ENCODE measurements around the gene CORO7.
"Not testable (repeated sequence)": the region's sequence is repeated elsewhere in the genome, so short reads cannot be mapped to it uniquely, and the experiment has no call there.

Gene CORO7

DNA sequence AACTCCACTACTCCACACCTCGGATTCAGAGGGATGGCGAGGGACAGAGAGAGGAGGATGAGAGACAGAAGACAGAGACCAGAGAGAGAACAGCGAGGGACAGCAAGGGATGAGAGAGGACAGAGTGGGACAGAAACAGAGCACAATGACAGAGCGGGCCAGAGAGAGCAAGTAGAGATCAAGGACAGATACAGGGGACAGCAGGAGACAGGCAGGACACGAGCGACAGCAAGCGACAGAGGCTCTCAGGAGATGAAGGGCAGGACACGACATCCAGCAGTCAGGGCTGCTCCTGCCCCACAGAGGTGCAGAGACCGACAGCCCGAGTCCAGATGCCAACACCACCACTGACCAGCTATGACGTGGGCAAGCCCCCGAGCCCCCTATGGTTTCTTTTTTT lies 14.9 kb downstream of the CORO7 start:
- no peak for DNase-seq (ENCODE audit: low read depth)

DNA sequence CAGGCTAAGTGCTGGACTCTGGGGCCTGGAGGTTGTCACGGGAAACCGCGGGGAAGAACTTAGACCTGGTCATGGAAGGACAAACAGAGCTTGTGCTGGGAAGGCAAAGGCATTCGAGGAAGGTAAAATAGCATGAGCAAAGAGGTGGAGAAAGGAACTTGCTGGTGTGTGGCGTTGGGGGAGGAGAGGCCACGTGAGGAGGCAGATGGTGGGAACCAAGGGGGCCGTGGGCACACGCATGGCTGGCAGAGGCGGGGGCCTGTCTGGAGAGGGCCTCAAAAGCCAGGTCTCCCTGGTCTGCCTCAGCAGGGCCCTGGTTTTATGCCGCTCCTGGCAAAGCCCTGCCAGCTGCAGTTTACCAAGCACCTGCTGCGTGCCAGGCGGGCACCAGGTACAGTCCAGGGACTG lies 15.3 kb downstream of the CORO7 start:
- DNase-seq (ENCODE audit: low read depth): no peak

DNA sequence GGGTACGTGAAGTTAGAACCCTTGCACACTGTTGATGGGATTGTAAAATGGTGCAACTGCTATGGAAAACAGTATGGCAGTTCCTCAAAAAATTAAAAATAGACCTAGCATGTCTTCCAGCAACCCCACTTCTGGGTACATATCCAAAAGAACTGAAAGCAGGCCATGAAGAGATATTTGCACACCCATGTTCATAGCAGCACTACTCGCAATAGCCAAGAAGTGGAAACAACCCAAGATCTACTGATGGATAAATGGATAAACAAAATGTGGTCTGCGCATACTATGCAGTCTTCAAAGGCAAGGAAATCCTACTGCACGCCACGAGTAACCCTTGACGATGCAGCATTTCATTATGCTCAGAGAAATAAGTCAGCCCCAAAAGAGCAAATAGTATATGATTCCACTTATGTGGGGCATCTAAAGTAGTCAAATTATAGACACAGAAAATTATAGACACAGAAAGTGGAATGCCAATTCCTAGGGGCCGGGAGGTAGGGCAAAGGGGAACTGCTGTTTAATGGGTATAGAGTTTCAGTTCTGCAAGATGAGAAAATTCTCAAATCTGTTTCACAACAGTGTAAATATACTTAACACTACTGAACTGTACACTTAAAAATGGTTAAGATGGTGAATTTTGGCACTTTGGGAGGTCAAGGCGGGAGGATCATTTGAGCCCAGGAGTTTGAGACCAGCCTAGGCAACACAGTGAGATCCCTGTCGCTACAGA lies 17.2 kb downstream of the CORO7 start:
- DNase-seq (ENCODE audit: low read depth): no peak

DNA sequence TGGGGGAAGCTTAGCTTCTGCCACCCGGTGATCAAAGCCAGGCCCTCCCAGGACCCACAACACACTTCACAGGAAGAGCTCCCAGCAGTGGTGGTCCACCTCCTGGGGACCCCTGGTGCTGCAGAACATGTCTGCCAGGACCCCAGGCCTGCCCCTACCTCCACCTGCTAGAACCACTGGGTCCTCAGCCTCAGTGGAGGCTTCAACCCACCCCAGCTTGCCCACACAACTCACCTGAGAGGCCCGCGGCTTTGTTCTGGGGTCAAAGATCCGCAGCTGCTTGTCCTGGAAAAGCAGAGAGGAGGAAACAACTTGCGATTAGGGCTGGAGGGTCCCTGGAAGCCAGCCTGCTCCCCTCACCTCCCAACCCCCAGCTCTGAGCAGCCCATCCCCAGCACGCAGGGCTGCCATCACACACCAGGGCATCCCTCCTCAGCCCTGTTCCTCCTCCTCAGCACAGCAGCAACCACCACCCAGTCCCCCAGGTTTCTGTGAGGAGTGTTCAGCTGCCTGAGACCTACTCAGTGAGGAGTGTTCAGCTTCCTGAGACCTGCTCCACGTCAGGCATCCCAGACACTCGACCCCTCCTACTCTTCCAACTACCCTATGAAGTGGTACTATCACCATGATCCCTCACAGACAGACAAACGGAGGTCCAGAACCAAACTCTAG lies 21.2 kb downstream of the CORO7 start:
- no peak for DNase-seq (ENCODE audit: low read depth)

DNA sequence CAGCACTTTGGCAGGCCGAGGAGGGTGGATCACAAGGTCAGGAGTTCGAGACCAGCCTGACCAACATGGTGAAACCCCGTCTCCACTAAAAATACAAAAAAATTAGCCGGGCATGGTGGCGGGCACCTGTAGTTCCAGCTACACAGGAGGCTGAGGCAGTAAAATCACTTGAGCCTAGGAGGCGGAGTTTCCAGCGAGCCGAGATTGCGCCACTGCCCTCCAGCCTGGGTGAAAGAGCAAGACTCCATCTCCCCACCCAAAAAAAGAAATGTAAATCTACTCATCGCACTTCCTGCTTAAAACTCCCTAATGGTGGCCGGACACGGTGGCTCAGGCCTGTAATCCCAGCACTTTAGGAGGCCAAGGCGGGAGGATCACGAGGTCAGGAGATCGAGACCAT lies 22.5 kb downstream of the CORO7 start:
- DNase-seq (ENCODE audit: low read depth): not testable (repeated sequence)

DNA sequence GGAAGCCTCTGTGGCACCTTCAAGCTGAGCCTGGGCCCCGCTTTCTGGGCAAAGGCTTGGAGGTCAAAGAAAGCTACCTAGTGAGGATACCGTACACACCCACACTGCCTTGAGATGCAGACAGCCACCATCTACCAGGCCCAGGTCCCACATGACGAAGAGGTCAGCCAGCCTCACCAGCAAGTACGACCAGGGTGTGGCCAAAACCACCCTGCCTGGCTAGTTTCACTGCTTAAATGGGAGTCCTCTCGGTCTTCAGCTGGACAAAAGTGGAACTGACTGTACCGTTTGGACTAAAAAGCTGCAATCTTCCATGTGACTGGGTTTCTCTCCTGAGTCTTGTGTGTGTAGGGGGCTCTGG lies 23.2 kb downstream of the CORO7 start:
- DNase-seq (ENCODE audit: low read depth): no peak

DNA sequence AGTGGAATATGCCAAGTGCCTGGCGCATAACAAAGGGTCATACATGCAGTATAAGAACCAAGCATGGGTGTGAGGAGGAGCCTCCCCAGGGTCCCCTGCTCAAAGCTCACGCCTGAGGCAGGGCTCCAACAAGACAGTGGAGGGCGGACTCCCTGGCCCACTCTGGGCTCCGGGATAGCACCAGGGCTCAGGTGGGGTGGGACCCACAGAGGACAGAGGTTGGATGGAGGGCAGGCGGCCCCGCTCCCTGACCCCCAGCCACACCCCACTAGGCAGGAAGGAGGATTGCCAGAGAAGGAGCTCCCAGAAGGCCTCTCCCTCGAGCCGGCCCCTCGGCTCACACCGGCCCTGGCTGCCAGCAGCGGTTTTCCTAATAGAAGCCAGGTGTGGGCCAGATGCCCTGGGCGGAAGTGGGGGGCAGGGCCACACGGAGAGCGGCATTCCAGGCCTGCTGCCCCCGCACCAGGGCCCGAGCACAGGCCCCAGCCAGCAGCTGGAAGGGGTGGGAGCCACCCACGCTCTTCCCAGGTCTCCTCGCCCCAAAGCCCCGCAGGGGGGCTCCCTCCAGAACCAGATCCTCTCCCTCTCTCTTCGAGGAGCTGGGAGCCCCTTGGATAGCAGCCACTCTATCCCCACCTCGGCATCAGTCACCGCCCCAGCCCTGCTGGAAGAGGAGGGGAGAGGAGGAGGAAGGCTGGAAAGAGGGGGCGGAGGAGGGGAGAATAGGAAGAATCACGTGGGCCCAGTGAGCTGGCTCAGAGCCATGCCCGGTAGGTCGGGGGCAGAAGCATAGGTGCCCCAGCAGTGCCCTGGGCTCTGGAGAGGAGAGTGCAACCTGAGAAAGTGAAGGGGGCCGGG lies 23.8 kb downstream of the CORO7 start:
- no peak for DNase-seq (ENCODE audit: low read depth)

DNA sequence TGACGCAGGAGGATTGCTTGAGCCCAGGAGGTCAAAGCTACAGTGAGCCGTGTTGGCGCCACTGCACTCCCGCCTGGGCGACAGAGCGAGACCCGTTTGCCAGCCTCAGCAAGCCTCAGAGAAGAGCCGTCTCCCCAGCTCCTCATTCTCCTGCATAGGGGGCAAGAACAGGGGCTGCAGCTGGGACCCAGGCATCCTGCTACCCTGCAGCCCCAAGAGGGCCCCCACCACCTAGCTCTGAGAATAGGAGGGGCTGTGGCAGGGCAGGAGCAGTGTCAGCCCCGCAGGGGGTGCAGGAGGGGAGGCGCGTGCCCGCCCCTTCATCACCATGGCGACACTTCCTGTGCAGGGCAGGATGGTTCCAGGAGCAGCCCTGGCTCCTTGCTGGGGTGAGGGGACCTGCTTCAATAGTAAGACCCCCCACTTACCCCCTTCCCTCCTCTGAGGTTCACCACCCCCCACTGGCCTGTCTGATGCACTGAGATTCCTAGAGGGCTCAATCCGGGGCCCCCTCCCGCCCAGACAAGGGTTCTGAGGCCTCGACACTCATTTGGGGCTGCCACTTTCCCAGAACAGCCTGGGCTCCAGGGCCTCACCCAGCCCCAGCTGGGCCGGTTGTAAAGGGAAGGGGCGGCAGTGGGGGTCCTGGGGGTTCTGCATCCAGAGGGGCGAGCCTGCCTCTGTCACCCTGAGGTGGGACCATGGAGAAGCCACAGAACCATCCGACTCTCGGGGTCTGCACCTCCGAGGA lies 24.6 kb downstream of the CORO7 start:
- DNase-seq (ENCODE audit: low read depth): no peak

DNA sequence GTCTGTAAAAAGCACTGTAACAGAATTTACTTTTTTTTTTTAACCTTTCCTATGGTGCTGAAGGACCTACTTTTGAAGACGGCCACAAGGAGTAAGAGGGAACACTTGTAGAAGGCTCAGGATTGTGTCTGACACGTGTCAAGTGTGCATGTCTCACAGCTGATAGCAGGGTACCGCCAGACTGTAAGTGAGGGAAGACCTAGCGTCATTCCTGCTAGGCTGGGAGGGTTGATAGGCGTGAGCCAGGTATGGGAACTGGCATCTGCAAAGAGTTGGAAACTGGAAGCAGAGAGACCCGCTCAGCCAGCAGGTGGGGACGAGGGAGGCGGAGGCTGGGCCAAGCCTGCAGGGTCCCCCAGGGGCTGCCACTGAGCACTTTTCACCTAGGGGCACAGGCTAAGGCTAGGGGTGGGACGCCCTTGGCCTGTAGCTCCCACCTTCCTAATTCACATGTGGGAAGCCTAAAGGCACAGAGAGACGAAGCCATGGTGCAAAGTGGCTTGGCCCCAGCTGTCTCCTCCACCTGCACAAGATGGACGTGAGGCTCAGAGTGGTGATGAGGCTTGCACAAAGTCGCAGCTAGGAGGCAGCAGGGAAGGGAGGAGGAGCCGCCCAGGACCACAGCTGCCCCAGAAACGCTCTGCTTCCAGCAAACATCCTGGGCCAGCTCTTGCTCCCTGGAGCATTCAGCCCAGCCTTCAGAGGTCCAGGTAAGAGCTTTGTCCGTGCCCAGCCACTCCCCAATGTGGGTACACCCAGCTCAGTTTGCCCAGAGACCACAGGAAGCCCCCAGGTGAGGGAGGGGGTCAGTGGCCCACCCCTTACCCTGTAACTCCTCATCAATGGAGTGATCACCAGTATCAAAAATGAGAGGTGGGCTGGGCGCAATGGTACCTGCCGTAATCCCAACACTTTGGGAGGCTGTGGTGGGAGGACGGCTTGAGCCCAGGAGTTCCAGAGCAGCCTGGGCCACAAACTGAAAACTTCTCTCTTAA lies 25.8 kb downstream of the CORO7 start:
- no peak for DNase-seq (ENCODE audit: low read depth)

DNA sequence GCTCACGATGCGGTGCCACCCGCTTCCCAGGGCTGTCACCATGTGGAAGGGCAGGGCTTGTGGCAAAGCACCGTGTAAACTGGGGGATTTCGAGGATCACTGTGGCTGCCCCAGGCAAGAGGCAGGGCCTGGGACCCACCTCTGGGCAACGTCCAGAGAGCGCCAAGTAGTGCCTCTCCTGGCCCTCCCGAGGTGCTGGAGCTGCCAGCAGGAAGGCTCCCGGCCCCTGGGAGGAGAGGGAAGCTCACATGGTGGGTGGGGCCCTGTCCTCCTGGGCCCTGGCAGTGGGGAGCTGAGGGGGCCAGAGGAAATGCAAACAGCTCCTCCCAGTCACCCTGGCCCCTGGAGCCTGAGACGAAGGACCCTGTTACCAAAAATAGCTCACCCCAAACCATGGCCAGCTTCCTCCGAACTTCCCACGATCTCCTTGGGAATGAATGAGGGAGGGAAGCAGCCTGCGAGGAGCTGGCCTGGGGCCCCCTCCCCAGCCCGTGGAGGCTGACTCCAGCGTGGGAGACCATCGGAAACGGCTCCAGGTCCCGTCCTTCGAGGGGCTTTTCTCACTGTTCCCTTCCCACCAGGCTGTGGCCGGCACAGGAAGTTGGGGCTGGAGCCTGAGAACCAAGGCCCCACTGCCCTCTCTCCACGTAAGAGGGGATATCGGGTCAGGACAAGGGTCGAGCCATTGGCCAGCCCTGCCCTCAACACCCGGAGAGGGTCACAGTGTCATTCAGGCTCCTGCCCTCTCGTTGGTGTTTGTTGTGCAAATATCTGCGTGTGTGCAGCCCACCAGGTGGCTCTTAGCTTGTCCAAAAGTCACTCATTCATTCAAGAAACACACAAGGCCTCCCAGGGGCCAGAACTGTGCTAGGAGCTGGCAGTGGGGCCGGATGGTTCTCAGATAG lies 27.1 kb downstream of the CORO7 start:
- no peak for DNase-seq (ENCODE audit: low read depth)

DNA sequence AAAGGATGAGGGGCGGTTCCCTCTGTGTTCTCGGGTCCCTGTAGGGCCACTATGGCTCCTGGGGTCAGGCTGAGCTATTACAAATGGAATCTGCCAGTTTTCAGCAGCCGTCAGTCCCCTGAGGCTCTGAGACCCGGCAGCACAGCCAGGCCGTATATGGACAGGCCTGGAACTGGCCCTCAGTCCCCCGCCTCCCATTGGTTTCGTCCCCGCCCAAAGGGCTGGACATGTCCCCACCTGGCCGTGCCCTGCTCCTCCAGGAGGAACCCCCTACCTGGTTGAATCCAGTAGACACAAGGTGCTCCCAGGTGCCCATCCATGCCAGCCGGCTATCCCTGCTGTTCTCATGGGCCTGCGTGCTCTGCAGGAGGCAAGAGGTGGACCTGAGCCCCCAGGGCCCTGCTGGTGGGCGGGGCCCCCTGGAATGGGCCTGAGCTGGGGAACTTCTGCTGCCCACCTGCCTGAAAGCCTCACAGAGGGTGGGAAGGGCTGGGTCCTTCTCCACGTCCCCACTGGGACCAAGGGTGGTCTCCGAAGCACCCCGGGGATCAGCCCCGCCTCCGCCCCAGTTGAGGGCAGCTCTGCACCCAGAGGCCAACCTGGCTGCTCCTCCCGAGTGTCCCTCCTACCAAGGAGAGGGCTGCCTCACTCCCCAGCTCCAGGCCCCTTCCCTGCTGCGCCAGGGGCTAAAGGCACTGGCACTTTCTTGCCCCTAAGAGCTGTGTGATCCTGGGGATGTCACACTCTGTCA lies 27.9 kb downstream of the CORO7 start:
- no peak for DNase-seq (ENCODE audit: low read depth)

DNA sequence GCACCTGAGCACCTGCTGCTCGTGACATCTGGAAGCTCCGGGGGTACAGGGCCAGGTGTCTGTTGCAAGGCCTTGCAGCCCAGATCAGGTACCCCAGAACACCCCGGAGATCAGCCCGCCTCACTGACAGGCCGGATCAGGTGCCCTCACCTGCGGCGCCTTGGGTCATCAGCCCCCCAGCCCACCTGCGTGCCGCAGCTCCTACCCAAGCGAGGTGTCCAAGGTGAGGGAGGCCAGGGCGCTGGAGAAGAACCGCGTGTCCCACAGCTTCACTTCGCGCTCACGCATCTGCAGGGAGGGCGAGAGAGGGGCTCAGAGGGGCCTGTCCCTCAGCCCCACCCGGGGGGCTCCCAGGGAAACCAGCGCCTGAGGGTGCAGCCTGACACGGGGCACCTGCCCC lies 28.6 kb downstream of the CORO7 start:
- no peak for DNase-seq (ENCODE audit: low read depth)

DNA sequence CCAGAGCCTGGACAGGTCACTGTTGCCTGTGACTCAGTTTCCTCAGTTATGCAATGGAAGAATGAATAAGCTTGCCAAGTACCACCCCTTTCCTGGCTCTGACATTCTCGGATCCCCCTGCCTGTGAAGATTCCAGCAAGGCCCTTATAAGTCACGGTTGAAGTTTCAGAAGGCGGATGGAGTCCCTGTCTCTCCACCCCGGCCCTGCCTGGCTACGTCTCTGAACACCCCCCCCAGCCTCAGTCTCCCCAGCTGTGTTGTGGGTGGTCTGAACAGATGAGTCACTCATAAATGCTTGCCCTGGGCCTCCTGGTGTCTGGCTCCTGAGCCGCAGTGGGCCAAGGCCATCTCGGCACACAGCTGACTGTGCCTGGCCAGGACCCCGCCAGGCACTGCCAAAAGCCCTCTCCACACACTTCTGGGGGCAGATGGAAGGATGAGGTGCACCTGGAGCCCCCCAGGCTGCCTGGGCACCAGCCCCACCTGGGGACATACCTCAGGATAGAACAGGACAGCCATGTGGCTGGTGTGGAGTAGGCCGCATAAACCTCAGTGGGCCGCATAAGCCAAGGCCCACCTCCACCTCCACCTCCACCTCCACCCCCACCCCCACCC lies 29.3 kb downstream of the CORO7 start:
- DNase-seq (ENCODE audit: low read depth): no peak

DNA sequence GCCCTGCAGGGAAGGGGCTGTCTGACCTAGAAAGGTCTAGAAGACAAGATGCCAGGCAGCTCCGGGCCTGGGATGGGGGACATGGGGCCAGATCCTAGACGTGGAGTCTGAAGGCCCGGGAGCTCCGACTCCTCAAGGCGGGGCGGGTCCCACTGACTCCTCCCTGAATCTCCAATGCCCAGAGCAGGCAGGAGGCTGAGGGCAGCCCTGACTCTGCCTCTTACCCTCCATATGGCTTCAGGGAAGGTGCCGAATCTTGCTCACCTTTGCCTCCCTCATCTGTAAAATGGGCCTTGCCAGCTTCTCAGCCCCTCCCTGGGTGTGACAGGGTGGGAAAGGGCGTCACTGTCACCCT lies 30.0 kb downstream of the CORO7 start:
- DNase-seq (ENCODE audit: low read depth): no peak

DNA sequence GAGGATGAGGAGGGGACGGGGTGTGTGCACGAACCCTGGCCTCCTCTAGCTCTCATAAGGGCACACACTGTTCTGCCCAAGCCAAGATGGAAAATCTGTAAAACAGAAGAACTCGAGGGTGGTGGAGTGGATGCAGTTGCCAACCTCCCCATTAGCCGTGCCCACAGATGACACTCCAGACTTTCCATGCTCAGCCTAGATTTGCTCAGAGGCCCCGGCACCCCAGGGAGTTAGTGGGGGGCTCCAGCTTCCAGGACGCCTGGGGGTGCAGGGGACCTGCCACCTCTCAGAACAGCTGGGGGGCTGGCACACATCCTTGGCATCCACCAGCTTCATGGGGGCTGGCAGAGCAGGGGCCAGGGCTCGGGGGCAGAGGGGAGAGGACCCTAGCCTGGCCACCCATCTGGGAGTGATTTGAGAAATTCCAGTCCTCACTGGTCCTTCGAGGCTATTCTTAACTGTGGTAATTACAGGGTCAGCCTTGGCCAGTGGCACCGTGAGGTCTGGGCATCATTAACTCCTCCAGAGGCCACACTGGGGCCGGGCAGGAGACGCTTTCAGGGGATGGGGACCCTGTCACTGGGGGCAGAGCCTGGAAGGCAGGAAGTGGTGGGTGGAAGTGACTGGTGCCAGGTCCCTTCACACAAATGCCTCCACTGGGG lies 30.5 kb downstream of the CORO7 start:
- no peak for DNase-seq (ENCODE audit: low read depth)

DNA sequence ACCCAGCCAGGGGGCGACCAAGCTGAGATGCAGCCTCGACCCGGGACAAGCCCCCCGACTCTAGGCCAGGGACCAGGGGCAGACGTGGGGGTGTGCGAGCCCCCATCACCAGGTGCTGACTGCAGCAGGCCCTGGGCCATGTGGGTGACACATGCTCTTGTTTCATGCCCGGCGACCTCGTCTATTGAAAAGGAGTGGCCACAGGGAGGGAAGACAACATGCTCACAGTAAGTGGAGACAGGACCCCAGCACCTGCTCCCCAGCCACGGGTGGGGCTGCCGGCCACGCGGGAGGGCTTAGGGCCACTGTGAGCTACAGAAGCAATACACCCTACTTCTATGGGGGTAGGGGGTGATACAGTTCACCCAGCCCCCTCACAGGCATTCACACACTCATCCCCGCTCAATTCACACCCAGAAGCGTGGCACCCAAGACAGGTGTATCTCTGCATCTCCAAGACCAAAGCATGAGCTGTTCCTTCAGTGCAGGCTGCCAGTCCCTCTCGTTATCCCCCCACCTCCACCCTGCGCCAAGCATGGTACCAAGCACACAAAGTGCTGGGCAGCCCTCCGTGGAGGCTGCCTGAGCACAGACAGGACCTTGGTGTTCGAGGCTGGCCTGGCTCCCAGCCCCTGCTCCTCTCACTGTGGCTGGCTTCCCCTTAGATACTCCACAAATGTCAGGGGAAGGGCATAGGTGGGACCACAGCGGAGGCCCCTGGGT lies 31.2 kb downstream of the CORO7 start:
- DNase-seq (ENCODE audit: low read depth): no peak

DNA sequence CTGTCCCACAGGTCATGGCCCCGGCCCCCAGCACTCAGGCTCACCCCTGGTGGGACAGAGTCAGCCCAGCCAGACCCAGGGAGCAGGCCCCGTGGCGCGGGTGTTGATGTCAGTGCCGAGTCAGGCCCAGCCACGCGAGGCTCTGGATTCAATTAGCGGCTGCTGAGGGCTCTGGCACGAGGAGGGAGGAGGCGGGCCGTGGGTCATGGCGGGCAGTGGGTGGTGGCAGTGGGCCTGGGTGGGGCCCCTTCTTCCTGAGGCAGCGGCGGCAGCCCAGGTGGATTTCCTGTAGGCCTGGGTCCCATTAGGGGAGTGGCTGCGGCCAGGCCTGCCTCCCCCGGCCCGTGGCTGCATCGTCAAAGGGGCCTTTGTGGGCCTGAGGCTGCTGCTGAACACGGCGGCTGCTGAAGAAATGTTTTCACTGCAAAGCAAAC lies 31.9 kb downstream of the CORO7 start:
- no peak for DNase-seq (ENCODE audit: low read depth)

Data from fibroblast of the conjunctiva (primary cell).